H9 (cell line): ENCODE measurements around the gene RB1. TPM values are rescaled to one million over a fixed set of nuclear protein-coding genes. Genes with fewer than 3 reads are reported as not detected.
A peak's percentile ranks its signal among the peaks of the same experiment; 100 is the strongest.

Experiments
- DNase-seq: peaks from one replicate; pipeline ENCODE4 v3.0.0-alpha.2; 2017
- H2AFZ ChIP-seq: one replicate; pipeline ENCODE4 v1.6.1; 2013; ENCODE audit warnings: mild to moderate bottlenecking, low read length, control low read depth, moderate library complexity
- H2AK5ac ChIP-seq: 2 replicates; pipeline ENCODE4 v1.6.1; 2013; ENCODE audit warnings: low read length, control low read depth, mixed read lengths; ENCODE audit not compliant: insufficient read length
- H2BK120ac ChIP-seq: one replicate; pipeline ENCODE4 v1.6.1; 2013; ENCODE audit warnings: low read depth, mild to moderate bottlenecking, low read length, control low read depth, inconsistent platforms; ENCODE audit not compliant: poor library complexity, severe bottlenecking
- H2BK12ac ChIP-seq: 2 replicates; pipeline ENCODE4 v1.6.1; 2013; ENCODE audit warnings: low read length, control low read depth, mixed read lengths, low read depth; ENCODE audit not compliant: insufficient read length
- H2BK15ac ChIP-seq: 2 replicates; pipeline ENCODE4 v1.6.1; 2013; ENCODE audit warnings: low read depth, low read length, control low read depth
- H2BK20ac ChIP-seq: one replicate; pipeline ENCODE4 v1.6.1; 2013; ENCODE audit warnings: low read depth, mild to moderate bottlenecking, low read length, control low read depth, inconsistent platforms; ENCODE audit not compliant: poor library complexity, severe bottlenecking
- H2BK5ac ChIP-seq: 2 replicates; pipeline ENCODE4 v1.6.1; 2013; ENCODE audit warnings: low read length, control low read depth, mixed read lengths; ENCODE audit not compliant: insufficient read length
- H3K14ac ChIP-seq: 2 replicates; pipeline ENCODE4 v1.6.1; 2013; ENCODE audit warnings: low read length, control low read depth; ENCODE audit not compliant: insufficient read depth
- H3K18ac ChIP-seq: 2 replicates; pipeline ENCODE4 v1.6.1; 2013; ENCODE audit warnings: low read depth, mild to moderate bottlenecking, mixed read lengths, low read length, control low read depth; ENCODE audit not compliant: insufficient read length
- H3K23ac ChIP-seq: 2 replicates; pipeline ENCODE4 v1.6.1; 2013; ENCODE audit warnings: low read length, control low read depth, mixed read lengths, low read depth; ENCODE audit not compliant: insufficient read length
- H3K23me2 ChIP-seq: 2 replicates; pipeline ENCODE4 v1.6.1; 2013; ENCODE audit warnings: low read depth, mild to moderate bottlenecking, mixed read lengths, low read length, control low read depth; ENCODE audit not compliant: insufficient read length, poor library complexity, severe bottlenecking
- H3K27ac ChIP-seq: 2 replicates; pipeline ENCODE4 v1.5.1; 2013; ENCODE audit warnings: low read length, control low read depth, mixed read lengths, low read depth; ENCODE audit not compliant: insufficient read length
- H3K27me3 ChIP-seq: 2 replicates; pipeline ENCODE4 v1.6.1; 2013; ENCODE audit warnings: low read length, control low read depth, inconsistent platforms; ENCODE audit not compliant: insufficient read depth
- H3K4ac ChIP-seq: 2 replicates; pipeline ENCODE4 v1.6.1; 2013; ENCODE audit warnings: low read depth, mild to moderate bottlenecking, control low read depth, inconsistent platforms, low read length, moderate library complexity
- H3K4me1 ChIP-seq: 2 replicates; pipeline ENCODE4 v1.6.1; 2013; ENCODE audit warnings: low read length, control low read depth, inconsistent platforms; ENCODE audit not compliant: insufficient read depth
- H3K4me2 ChIP-seq: 2 replicates; pipeline ENCODE4 v1.6.1; 2013; ENCODE audit warnings: low read length, control low read depth, mixed read lengths; ENCODE audit not compliant: insufficient read length, insufficient read depth
- H3K56ac ChIP-seq: 2 replicates; pipeline ENCODE4 v1.6.1; 2013; ENCODE audit warnings: low read depth, mild to moderate bottlenecking, mixed read lengths, low read length, control low read depth; ENCODE audit not compliant: insufficient read length
- H3K79me1 ChIP-seq: 2 replicates; pipeline ENCODE4 v1.6.1; 2013; ENCODE audit warnings: low read depth, mild to moderate bottlenecking, moderate library complexity, low read length, control low read depth, inconsistent platforms; ENCODE audit not compliant: insufficient read depth, poor library complexity, severe bottlenecking
- H3K79me2 ChIP-seq: 2 replicates; pipeline ENCODE4 v1.6.1; 2013; ENCODE audit warnings: low read length, control low read depth, inconsistent platforms; ENCODE audit not compliant: insufficient read depth
- H3K9ac ChIP-seq: 2 replicates; pipeline ENCODE4 v1.6.1; 2013; ENCODE audit warnings: low read length, control low read depth, mixed read lengths; ENCODE audit not compliant: insufficient read length; ENCODE audit errors: extremely low read depth
- H3K9me3 ChIP-seq: one replicate; pipeline ENCODE4 v1.6.1; 2013; ENCODE audit warnings: low read depth, low read length, inconsistent platforms; ENCODE audit not compliant: control insufficient read depth
- H3T11ph ChIP-seq: one replicate; pipeline ENCODE4 v1.6.1; 2013; ENCODE audit warnings: mild to moderate bottlenecking, low read length, control low read depth, inconsistent platforms
- H4K20me1 ChIP-seq: one replicate; pipeline ENCODE4 v1.6.1; 2013; ENCODE audit not compliant: control insufficient read depth, insufficient read length, insufficient read depth
- H4K5ac ChIP-seq: 2 replicates; pipeline ENCODE4 v1.6.1; 2013; ENCODE audit warnings: low read depth, mild to moderate bottlenecking, mixed read lengths, low read length, control low read depth; ENCODE audit not compliant: insufficient read length
- H4K8ac ChIP-seq: replicated peaks from 2 replicates; pipeline ENCODE4 v1.6.1; 2013; ENCODE audit warnings: low read length, control low read depth, mixed read lengths, low read depth; ENCODE audit not compliant: insufficient read length
- H4K91ac ChIP-seq: 2 replicates; pipeline ENCODE4 v1.6.1; 2013; ENCODE audit warnings: low read depth, mild to moderate bottlenecking, moderate library complexity, mixed read lengths, low read length, control low read depth; ENCODE audit not compliant: insufficient read length
- H3K27ac Mint-ChIP-seq, 3 experiments: 2 replicates in 2 of 3; 3 replicates in 1 of 3; pipeline ENCODE4 v1.8.0; 2020 to 2021; ENCODE audit warnings: mixed read lengths in 3 of 3, mild to moderate bottlenecking in 1 of 3, moderate library complexity in 1 of 3
- H3K27me3 Mint-ChIP-seq: 2 replicates; pipeline ENCODE4 v1.8.0; 2021; ENCODE audit warnings: low read depth, mild to moderate bottlenecking, moderate library complexity, mixed read lengths
- H3K36me3 Mint-ChIP-seq, 3 experiments: 2 replicates in 2 of 3; 3 replicates in 1 of 3; pipeline ENCODE4 v1.8.0; 2020 to 2021; ENCODE audit warnings: low read depth in 3 of 3, mixed read lengths in 3 of 3; ENCODE audit not compliant: insufficient read depth in 1 of 3
- H3K4me1 Mint-ChIP-seq, 2 experiments: 2 replicates each; pipeline ENCODE4 v1.8.0; 2020; ENCODE audit warnings: mixed read lengths in 2 of 2
- H3K4me3 Mint-ChIP-seq, 2 experiments: 2 replicates in 1 of 2; 3 replicates in 1 of 2; pipeline ENCODE4 v1.8.0; 2020 to 2021; ENCODE audit warnings: mild to moderate bottlenecking in 2 of 2, mixed read lengths in 2 of 2, moderate library complexity in 1 of 2
- H3K9me3 Mint-ChIP-seq, 2 experiments: 2 replicates in 1 of 2; 3 replicates in 1 of 2; pipeline ENCODE4 v1.8.0; 2020; ENCODE audit warnings: mild to moderate bottlenecking in 2 of 2, mixed read lengths in 2 of 2, moderate library complexity in 1 of 2
- WGBS: extraction: QIAGEN DNeasy Blood & Tissue Kit; methylation state at CpG from one replicate; pipeline ENCODE4 v1.1.7; 2013; ENCODE audit warnings: missing lambda C conversion rate, low lambda C conversion rate, mixed read lengths; ENCODE audit not compliant: insufficient read length; ENCODE audit errors: extremely low coverage; 5-methylcytosine and 5-hydroxymethylcytosine counted together
- total RNA-seq: library from RNA; stranded (reverse); gene quantifications from 2 replicates; pipeline ENCODE4 v1.2.1, GENCODE V29; 2021
- TF ChIP-seq, protein P1 (sequence below): fragments of 200-600 bp; sonication (generic); conservative IDR thresholded peaks from 3 replicates; pipeline ENCODE4 v1.8.0; 2021; ENCODE audit warnings: antibody characterized with exemption, mild to moderate bottlenecking

Gene RB1
- total RNA-seq, 1 experiment from 2014 or later, result 20.5 TPM

DNA sequence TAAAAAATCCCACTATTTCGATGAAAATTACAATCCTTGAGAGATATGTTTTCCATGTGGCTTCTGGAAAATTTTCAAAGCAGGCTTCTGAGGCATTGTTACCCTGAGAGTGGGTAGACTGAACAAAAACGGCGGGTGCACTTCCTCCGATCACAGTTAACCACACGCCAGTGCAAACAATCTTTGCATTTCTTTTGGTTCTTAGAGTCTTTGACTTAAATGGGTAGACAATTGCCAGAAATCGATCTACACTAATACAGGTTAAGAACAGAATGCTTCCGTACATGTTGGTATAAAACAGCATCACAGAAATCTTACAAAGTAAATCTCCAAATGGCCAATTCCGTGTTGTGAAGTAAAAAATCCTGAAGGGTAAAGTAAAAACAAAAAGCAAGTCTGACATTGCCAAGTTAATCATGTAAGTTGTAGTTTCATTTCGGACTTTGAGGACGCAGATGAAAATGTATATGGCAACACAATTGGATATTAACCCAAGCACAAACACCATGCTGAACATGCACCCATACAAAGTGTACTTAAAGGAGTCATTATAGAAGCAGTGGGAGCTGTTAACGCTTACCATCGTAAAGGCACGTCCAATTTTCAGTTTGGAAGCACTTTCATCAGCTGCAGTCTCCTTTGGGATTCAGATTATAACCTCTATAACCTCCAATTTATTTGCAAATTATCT is 108.4 kb downstream of the RB1 start:
- WGBS, result no CpG with 5 or more reads among the region's 13 CpGs
- no peak overlapping the region for H3K18ac ChIP-seq
- H3K4me1 Mint-ChIP-seq, result peaks cover 22% of the 10 kb centered on the region in 2 experiments
- H3K4me2 ChIP-seq, result peak overlapping the region; percentile 66
- peaks cover 8 to 13% (median 13%) of the 10 kb centered on the region in 3 experiments for H3K36me3 Mint-ChIP-seq
- H3K23me2 ChIP-seq, result no peaks in the 10 kb centered on the region
- no peaks in the 10 kb centered on the region; the same call in 1 of the 2 replicates for H3K4me1 ChIP-seq
- H3K23ac ChIP-seq, result no peak overlapping the region
- no peak overlapping the region for H3K56ac ChIP-seq
- H3T11ph ChIP-seq, result no peak overlapping the region
- no peaks in the 10 kb centered on the region for H3K27me3 ChIP-seq
- no peak overlapping the region for H4K5ac ChIP-seq
- H2AK5ac ChIP-seq, result no peak overlapping the region
- H3K9me3 Mint-ChIP-seq, result peaks cover 0 to 6% of the 10 kb centered on the region in 2 experiments; a peak in 3 of 5 replicates
- H3K14ac ChIP-seq, result no peak overlapping the region
- no peak overlapping the region for H4K91ac ChIP-seq
- peak overlapping the region in 1 of 3 experiments; percentile 65; a peak in 3 of 7 replicates for H3K27ac Mint-ChIP-seq
- H3K27me3 Mint-ChIP-seq, result no peaks in the 10 kb centered on the region
- no peaks in the 10 kb centered on the region for H3K79me2 ChIP-seq
- no peaks in the 10 kb centered on the region for H4K20me1 ChIP-seq
- no peak overlapping the region for H2BK15ac ChIP-seq
- TF ChIP-seq, protein P1, sequence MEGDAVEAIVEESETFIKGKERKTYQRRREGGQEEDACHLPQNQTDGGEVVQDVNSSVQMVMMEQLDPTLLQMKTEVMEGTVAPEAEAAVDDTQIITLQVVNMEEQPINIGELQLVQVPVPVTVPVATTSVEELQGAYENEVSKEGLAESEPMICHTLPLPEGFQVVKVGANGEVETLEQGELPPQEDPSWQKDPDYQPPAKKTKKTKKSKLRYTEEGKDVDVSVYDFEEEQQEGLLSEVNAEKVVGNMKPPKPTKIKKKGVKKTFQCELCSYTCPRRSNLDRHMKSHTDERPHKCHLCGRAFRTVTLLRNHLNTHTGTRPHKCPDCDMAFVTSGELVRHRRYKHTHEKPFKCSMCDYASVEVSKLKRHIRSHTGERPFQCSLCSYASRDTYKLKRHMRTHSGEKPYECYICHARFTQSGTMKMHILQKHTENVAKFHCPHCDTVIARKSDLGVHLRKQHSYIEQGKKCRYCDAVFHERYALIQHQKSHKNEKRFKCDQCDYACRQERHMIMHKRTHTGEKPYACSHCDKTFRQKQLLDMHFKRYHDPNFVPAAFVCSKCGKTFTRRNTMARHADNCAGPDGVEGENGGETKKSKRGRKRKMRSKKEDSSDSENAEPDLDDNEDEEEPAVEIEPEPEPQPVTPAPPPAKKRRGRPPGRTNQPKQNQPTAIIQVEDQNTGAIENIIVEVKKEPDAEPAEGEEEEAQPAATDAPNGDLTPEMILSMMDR, result no peak
- peak overlapping the region; percentile 36 for H3K9ac ChIP-seq
- H2BK20ac ChIP-seq, result no peak overlapping the region
- no peak overlapping the region for H4K8ac ChIP-seq
- no peak overlapping the region for H2BK5ac ChIP-seq
- DNase-seq, result no peak
- no peak overlapping the region for H3K27ac ChIP-seq
- H3K4ac ChIP-seq, result no peak overlapping the region
- H2BK120ac ChIP-seq, result no peak overlapping the region
- no peaks in the 10 kb centered on the region for H3K9me3 ChIP-seq
- H2AFZ ChIP-seq, result no peak overlapping the region
- no peaks in the 10 kb centered on the region for H3K79me1 ChIP-seq
- H2BK12ac ChIP-seq, result no peak overlapping the region
- H3K4me3 Mint-ChIP-seq, result peak overlapping the region; percentile 66 to 84
